NCI-H460 (cell line): ENCODE results near the gene EXD3. TPM values are rescaled to one million over a fixed set of nuclear protein-coding genes. Genes with fewer than 3 reads are reported as not detected.
"Not testable (repeated sequence)": the region's sequence is repeated elsewhere in the genome, so short reads cannot be mapped to it uniquely, and the experiment has no call there.

Experiments used
- DNase-seq: peaks from one replicate; pipeline ENCODE4 v3.0.0-alpha.2; 2016; ENCODE audit warnings: low read depth; ENCODE audit errors: extremely low read depth
- total RNA-seq: library from RNA; depleted of rRNA; stranded (reverse); fragments of >200 nt; shearing (Covaris generic); gene quantifications from 2 replicates; pipeline ENCODE4 v1.2.3, GENCODE V29; 2014

The EXD3 gene
- total RNA-seq, 1 experiment from 2014 or later, result 8.4 TPM

DNA sequence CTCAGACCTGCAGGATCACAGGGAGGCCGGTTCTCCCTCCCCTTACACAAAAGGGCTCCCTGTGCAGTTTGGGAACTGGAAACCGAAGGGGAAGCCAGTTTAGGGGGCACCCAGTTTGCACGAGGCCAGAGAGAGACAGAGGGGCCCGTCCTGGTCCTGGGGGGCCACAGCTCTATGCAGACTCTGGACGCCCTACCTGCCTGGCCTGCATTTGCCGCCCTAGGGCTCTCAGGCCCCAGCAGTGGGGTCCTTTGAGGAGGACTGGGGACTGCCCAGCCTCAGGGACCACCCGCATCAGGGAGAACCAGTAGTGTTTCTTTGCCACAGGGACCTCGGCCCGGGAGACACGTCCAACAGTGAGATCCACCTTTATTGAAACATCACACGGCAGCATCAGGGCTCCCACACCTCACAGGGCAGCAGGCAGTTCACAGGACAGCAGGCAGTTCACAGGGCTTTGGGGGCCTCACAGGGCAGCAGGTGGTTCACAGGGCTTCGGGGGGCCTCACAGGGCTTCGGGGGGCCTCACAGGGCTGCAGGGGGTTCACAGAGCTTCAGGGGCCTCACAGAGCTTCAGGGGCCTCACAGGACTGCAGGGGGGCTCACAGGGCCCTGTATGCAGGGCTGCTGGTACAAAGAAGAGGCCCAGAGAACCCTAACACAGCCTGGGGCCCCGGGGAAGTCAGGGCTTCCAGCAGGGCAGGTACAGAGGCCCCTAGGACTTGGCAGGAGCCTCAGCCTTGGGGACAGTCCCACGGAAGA is 36.8 kb upstream of the EXD3 start:
- DNase-seq, result no peak

DNA sequence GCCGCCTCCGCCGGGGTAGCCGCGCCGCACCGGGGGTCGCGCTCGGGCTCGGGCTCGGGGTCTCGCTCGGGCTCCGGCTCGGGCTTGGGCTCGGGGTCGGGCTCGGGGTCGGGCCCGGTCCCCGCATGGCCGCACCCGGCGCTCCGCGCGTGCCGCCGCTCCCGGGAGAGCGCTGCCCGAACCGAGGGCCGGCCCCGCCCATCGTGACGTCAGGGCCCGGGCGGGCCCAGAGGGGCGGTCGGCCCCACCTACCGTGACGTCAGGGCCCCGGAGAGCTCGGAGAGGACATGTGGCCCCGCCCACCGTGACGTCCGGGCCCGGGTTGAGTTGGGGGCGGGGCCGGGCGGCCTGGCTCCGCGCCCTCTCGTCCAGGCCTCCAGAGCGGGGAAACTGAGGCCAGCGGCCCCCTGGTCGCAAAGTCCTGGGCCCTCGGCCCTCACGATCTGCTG is 36.2 kb upstream of the EXD3 start, which contains the start of gene NSMF:
Gene NSMF, minus strand, starts transcription at position 183 of the 449 bp plus-strand sequence. CDS start 232 bp downstream, outside the sequence.
- peak; percentile 91 for DNase-seq

DNA sequence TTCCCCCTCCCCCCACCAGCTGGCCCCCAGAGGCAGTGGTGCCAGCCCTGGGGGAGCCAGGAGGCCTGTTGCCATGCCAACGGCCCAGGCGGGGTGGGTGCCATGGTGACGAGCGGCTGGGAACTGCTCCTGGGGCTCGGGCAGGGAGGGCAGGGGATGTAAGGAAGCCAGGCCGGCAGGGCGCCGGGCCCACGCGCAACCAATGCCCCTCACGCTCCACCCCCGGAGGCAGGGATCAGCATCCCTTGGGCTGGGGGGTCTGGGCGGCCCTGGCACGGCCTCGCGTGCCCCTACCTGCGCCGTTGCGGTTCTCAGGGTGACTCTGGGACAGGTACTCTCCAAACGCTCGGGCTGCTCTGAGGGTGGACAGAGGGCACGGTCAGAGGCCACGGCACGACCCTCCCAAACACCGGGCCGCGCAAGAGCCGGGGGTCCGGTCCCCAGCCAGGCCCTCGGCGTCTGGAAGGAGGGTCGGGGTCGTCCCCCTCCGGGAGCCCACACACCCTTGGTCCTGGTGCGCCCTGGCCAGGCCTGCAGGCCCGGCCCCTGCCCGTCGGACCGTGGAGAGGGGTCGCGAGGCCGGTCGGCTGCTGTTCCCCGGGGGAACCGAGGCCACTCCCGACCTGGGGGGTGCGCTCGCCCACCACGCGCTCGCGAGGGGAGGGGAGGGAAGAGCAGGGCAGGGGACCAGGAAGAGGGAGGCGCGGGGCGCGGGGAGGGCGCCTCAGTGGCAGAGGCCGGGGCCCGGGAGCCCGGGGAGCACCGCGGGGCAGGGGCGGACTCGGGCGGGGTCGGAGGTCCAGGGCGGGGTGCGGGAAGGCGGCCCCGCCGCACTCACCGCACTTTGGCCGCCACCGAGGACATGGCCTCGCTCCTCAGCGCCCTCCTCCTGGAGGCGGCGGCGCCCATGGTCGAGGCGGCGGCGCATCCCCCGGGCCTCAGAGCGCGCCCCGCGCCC is 35.5 kb upstream of the EXD3 start:
- DNase-seq, result no peak

DNA sequence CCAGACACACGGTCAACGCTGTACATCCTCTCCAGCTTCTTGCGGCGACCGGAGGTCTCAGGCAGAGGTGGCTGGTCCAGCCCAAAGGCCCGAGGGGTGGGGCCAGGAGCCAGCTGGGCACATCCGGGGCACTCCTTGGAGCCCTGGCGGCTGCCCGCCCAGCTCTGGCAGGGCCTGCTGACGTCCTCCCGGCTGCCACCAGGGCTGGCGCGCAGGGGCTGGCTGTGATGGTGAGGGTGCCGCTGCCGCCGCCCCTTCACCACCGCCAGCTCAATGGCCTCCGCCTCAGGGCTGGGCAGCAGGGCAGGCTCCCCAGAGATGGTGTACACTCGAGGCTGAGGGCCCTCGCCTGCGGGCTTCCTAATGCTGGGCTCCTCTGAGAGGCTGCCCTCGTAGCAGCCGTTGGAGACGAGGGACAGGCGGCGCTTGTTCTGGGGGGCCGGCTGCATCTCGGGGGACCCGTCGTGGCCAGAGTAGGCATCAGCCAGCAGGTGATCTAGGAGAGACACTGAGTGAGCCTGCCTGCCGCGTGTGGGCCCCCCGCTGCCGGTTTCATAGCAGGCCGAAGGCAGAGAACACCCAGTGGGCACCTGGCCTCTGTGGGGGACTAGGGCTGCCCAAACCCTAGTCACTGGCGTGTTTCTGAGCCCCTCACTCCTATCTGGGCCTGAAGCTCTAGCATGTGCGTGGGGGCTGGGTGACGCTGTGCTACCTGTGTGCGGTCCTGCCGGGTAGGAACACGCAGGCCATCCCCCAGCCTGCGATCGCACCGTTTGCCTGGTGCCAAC is 34.6 kb upstream of the EXD3 start:
- no peak for DNase-seq

DNA sequence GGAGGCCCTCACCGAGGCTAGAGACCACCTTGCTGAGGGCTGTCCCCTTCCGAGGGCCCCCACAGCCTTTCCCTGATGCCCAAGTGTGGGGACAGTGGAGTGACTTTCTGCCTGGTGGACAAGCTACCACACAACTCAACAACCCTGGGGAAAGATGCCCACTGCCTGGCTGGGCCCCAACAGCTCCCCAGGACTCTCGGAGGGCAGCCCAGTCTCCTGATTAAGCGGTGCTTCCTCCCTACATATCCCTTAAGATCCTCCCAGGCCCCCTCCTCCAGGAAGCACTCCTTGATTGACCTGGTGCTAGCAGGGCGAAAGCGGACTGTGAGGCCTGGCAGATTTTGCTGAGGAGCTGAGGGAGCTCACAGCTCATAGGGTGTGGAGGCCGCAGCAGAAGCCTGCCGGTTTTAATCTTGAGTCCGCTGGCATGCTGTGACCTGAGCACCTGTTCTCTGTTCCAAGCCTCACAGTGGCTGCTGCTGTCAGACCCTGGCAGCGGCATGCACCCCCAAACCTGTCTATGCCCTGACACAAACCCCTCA is 34.0 kb upstream of the EXD3 start:
- no peak for DNase-seq

DNA sequence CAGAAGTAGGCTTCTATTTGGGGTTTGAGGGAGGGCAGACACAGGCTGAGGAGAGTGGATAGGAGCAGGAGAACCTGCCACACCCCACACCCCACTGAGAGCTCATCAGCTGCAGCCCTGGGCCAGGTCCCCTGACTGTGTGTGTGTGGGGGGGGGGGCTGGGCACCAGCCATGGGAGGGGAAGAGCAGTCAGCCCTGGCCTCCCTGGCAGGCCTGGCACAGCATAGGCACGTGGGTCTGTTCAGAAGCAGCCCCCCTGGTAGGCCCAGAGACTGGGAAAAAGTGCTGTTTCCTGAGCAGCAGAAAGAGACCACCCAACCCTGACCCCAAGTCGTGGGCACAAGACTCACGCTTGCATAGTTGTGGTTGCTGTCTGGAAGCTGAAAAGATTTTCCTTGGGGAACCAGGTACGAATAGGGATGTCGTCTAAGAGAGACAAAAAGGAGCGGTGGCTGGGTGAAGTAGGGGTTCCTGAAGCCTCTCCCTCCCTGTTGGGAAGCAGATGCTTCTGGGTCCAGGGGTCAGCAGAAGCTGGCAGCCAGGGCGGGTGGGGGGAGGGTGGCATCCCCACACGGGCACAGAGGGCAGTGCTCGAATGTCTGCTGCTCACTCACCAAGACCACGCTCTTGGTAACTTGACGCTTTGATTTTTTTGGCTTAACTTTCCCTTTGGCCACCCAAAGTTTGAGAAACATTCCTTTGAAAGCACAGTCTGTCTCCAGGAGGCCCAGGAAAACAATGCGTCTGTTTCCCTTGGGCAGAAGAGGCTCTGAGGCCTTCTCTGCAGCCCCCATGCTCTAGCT is 33.3 kb upstream of the EXD3 start:
- no peak for DNase-seq

DNA sequence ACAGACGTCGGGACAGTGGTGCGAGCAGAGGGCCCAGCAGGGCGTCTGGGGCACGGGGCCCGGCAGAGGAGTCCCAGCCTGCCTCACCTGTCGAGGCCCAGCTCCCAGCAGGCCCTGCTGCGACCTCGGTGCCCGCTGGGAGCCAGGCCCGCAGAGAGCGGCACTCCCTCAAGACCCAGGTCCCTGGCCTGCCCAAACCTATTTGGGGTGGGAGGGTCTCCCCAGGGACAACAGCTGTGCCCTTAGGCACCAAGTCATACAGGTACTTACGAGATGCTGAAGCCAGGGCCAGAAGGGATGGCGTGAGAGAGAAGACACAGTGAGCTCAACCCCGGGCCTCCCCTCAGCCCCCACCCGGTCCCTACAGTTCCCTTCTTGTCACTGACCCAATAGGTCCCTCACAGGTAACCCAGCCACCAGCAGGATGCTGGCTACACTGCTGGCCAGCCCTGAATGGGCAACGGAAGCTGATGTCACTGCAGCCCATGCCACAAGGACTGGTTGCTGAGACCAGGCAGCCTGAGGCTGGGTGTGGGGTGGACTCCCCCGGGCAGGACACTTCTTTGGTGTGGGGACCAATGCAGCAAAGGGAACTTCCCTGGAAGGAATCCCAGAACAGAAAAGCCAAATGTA is 32.5 kb upstream of the EXD3 start:
- DNase-seq, result no peak

DNA sequence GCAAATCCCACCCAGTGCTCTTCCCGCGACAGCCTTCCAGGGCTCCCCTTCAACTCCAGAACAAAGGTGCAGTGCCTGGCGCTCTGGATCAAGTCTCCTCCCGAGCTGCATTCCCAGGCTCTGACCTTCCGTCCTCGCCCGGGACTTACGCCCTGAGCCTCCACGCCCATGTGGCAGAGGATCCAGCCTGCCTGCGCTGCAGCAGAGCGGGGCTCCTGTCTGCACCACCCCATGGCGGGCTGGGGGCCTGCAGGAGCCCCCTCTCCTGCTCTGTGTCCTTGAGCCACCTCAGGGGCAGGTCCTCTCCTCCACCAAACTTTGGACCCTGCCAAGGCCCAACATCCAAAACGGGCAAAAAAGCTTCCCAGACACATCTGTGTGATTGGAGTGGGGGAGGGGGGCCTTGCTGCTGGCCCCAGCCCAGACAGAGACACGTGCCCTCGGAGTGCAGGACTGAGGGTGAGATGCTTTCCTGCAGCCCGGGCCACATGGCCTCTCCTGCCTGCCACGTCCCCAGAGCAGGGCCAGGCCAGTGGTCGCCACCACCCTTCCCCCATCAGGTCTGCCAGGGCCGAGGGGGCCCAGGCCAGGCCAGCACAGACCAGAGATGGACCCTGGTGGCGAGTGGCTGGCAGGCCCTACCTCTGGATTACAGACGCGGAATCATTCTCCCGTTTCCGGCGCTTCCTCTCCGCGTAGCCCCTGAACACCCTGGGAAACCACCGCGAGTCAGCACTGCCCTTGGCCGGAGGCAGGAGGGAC is 31.8 kb upstream of the EXD3 start:
- DNase-seq, result no peak

DNA sequence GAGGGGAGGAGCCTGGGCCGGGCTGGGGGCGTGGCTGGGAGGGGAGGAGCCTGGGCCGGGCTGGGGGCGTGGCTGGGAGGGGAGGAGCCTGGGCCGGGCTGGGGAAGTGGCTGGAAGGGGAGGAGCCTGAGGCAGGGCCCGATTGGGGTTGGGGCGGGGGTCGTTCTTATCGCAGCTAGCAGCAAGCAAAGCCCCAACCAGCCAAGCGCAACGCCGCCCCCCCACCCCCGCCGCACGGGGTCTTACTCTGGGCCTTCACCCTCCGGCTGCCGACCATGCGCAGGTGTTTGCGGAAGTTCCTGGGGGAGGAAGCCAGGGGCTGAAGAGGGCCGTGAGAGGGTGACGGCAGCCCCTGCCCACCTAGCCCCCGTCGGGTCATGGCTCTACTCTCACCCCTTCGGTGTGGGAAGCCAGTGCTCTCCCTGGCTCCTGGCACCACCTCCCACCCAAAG is 31.2 kb upstream of the EXD3 start:
- no peak for DNase-seq

DNA sequence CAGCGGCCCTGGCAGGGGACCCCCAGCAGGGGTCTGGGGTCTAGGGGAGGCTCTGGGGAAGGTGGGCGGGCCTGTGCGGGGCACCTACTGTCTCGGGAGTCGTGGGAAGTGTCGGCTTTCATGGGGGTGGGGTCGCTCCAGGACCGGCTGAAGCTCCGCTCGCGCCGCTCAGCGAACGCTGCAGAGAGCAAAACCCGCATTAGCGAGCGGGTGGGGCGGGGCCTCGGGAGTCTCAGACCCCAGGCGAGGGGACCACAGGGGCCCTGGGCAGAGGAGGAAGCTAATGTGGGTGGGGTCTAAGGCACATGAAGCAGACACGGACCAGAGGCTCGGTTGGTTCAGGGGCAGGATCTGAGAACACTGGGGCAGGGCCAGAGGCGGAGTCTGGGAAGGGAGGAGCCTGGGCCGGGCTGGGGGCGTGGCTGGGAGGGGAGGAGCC is 30.7 kb upstream of the EXD3 start:
- peak; percentile 44 for DNase-seq

DNA sequence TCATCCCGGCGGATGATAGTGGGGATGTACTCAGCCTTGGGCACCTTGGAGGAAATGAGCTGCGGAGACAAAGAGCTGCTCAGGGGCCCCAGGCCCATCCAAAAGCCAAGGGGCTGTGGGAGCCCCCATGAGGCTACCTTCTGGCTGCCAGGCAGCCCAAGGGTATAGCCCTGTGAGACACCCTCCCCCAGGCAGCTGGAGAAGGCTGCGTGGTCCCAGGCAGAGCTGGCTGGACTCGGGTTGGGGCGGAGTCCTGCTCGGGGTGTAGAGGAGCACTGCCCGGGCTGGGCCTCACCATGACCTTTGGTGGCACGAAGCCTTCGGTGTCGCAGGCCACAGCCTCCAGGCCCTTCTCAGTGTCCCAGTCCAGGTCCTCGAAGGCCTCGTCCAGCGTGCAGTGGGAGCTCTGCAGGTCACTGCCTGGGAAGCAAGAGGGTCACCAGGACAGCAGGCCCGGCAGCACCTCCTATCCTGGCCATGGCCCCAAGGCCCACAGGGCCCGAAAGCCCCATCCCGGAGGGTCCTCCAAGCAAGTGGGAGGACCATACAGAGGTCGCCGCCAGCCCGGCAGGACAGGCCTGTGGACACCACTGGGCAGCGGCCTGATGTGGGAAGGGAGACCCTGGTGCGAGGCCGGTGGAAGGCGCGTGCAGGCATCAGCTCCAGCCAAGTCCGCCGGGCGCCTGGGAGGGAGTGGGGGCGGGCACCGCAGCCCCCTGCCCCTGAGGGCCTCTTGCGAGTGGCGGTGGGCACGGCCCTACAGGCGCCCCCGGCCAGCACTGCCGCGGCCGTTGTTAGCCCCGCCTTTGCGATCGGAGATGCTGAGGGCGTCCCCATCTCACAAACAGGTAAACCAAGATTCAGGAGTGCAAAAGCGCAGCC is 30.0 kb upstream of the EXD3 start:
- DNase-seq, result no peak

DNA sequence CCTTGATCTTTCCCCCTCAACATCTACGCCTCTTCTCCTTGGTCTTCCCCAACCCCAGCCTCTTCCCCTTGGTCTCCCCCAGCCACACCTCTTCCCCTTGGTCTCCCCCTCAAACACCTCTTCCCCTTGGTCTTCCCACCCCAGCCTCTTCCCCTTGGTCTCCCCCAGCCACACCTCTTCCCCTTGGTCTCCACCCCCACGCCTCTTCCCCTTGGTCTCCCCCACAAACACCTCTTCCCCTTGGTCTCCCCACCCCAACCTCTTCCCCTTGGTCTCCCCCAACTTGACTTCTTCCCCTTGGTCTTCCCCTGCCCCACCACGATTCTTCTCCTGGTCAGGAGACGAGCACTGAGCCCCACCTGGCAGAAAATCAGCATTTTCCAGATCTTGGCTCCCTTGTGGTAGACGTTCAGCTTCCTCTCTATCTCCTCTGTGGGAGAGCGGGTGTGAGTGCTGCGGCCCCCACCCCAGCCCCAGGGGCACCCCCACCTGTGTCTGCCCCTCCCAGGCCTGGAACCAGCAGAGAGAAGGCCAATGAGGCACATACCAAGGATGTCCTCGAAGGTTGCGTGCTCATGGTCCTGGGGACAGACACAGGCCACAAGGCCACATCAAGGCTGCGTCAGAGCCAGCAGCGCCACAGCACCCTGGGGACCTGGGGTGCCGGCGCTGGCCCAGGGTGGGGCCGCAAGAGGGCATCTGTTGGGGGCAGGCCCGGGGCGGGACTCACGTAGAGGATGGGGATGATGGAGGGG is 29.2 kb upstream of the EXD3 start:
- DNase-seq, result no peak

DNA sequence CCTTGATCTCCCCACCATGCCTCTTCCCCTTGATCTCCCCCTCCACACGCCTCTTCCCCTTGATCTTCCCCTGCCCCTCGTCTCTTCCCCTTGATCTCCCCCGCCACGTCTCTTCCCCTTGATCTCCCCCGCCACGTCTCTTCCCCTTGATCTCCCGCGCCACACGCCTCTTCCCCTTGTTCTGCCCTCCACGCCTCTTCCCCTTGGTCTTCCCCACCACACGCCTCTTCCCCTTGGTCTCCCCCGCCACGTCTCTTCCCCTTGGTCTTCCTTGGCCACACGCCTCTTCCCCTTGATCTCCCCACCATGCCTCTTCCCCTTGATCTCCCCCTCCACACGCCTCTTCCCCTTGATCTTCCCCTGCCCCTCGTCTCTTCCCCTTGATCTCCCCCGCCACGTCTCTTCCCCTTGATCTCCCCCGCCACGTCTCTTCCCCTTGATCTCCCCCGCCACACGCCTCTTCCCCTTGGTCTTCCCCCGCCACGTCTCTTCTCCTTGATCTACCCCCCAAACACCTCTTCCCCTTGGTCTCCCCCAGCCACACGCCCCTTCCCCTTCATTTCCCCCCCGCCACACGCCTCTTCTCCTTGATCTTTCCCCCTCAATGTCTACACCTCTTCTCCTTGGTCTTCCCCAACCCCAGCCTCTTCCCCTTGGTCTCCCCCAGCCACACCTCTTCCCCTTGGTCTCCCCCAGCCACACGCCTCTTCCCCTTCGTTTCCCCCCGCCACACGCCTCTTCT is 28.5 kb upstream of the EXD3 start:
- not testable (repeated sequence) for DNase-seq

DNA sequence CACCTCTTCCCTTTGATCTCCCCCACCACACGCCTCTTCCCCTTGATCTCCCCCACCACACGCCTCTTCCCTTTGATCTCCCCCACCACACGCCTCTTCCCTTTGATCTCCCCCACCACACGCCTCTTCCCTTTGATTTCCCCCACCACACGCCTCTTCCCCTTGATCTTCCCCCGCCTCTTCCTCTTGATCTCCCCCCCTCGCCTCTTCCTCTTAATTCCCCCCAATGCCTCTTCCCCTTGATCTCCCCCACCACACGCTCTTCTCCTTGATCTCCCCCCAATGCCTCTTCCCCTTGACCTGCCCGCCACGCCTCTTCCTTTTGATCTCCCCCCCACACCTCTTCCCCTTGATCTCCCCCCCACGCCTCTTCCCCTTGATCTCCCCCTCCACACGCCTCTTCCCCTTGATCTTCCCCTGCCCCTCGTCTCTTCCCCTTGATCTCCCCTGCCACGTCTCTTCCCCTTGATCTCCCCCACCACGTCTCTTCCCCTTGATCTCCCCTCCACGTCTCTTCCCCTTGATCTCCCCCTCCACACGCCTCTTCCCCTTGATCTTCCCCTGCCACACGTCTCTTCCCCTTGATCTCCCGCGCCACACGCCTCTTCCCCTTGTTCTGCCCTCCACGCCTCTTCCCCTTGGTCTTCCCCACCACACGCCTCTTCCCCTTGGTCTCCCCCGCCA is 27.7 kb upstream of the EXD3 start:
- not testable (repeated sequence) for DNase-seq

DNA sequence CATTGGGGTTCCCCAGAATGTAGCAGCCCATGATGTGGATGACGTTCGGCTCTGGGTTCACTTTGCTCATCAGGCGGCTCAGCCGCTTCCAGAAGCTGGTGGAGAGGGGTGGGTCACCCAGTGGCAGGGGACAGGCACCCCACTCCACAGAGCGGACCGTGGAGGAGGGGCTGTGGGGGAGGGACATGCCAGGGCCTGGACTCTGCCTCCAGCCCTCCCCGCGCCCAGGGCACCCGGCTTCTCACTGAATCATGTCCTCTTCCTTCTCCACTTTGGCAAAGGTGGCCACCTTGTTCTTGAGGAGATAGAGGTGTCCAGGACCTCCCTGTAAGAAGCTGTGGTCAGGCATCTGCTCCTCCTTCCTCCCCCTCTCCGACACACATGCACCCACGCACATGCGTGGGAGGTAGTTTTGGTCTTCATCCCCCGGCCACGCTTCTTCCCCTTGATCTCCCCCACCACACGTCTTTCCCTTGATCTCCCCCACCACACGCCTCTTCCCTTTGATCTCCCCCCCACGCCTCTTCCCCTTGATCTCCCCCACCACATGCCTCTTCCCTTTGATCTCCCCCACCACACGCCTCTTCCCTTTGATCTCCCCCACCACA is 27.1 kb upstream of the EXD3 start:
- DNase-seq, result no peak
